HAP-1 (cell line): ENCODE data around the gene BCL10.
A peak's percentile ranks its signal among the peaks of the same experiment; 100 is the strongest.

ENCODE experiments used
- DNase-seq, 2 experiments: peaks; one replicate each; pipeline ENCODE4 v3.0.0-alpha.2; 2016 to 2020; ENCODE audit warnings: low spot score in 2 of 2
- H3K27me3 ChIP-seq: fragments of 250-450 bp; sonication (Bioruptor Pico); 2 replicates; pipeline ENCODE4 v1.5.1; 2020; ENCODE audit warnings: low read depth, mild to moderate bottlenecking, moderate library complexity
- H3K36me3 ChIP-seq: fragments of 250-450 bp; sonication (Bioruptor Pico); replicated peaks from 2 replicates; pipeline ENCODE4 v1.5.1; 2020; ENCODE audit warnings: mild to moderate bottlenecking
- H3K4me1 ChIP-seq: fragments of 250-450 bp; sonication (Bioruptor Pico); 2 replicates; pipeline ENCODE4 v1.5.1; 2020; ENCODE audit warnings: mild to moderate bottlenecking
- H3K4me3 ChIP-seq: fragments of 250-450 bp; sonication (Bioruptor Pico); 2 replicates; pipeline ENCODE4 v1.5.1; 2020; ENCODE audit warnings: mild to moderate bottlenecking, moderate library complexity
- H3K9me3 ChIP-seq: fragments of 250-450 bp; sonication (Bioruptor Pico); 2 replicates; pipeline ENCODE4 v1.5.1; 2020; ENCODE audit warnings: mild to moderate bottlenecking, moderate library complexity
- in situ Hi-C: fragments of 300-500 bp; cut with MboI; formaldehyde crosslinking; loops from 3 replicates; pipeline ENCODE4 v1.14.3; 2020; ENCODE audit warnings: low sequenced_read_pairs, inconsistent platforms, mixed read lengths

BCL10 gene

DNA sequence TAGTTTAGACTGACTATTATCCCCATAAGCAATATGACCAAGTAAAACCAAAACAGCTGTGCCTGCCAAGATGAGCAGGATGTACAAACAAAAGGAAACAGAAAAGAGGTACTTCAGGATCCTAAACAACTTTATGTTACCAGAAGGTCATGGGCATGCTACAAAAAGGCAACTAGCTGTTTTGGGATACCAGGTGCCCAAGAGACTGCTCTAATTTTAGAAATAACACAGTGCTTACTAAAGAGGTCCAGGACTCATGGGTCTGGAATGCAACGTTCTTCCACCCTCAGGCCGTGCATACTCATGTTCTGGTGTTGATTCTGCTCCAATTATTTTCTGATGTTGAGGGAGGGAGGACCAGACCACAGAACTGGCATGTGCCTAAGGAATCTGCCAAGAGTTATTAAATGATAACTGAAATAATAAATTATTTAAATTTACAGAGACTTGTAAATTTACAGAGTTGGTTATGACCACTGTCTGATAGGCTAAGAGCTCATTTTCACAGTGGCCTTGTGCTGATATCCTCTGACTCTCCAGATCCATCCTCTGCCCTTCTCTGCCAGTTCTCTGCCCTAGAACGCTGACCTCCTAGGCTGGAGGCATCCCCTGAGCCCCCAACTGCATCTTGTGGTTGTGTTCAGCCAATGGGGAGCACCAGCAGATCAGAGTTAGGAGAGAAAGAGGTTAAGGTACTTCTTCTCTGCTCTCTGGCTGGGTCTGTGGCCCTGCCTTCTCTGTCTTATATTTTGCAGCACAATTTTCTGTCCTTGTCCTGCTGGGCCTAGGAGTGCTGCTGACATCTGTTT lies 37.7 kb upstream of the BCL10 start:
- peaks cover 8% of the 10 kb centered on the region for H3K4me1 ChIP-seq
- no peak for DNase-seq
- no peaks in the 10 kb centered on the region for H3K36me3 ChIP-seq
- in situ Hi-C loops, result loop anchor here (25.0 kb wide), 1 partner anchor 698 kb away; no protein-coding TSS in a partner anchor
- no peaks in the 10 kb centered on the region for H3K9me3 ChIP-seq
- no peak overlapping the region for H3K4me3 ChIP-seq
- no peaks in the 10 kb centered on the region for H3K27me3 ChIP-seq

DNA sequence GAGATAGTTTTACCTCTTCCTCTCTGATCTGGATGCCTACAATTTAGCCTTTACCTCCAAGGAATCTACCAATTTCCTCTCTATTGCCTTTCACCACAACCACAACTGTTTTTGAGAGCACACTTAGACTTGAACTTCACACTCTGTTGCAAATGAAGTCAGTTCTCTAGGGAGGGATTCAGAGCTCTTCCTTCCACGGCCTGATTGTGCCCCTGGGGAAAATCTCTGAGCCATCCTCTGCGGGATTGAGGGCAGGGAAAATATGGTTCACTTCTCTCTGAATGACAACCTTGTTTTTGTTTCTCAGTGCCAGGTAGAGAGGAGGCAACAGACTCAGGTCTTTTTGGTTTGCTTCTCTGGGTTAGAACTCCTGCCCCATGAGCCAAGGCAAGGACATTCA lies 35.4 kb upstream of the BCL10 start:
- Histone ChIP-seq H3K36me3 (no peaks in the 10 kb centered on the region), H3K4me3 (no peak overlapping the region), H3K27me3 (no peaks in the 10 kb centered on the region), H3K9me3 (no peaks in the 10 kb centered on the region), H3K4me1 (peaks cover 13% of the 10 kb centered on the region)
- DNase-seq, result no peak
- in situ Hi-C loops, result loop anchor here (25.0 kb wide), 1 partner anchor 700 kb away; no protein-coding TSS in a partner anchor

DNA sequence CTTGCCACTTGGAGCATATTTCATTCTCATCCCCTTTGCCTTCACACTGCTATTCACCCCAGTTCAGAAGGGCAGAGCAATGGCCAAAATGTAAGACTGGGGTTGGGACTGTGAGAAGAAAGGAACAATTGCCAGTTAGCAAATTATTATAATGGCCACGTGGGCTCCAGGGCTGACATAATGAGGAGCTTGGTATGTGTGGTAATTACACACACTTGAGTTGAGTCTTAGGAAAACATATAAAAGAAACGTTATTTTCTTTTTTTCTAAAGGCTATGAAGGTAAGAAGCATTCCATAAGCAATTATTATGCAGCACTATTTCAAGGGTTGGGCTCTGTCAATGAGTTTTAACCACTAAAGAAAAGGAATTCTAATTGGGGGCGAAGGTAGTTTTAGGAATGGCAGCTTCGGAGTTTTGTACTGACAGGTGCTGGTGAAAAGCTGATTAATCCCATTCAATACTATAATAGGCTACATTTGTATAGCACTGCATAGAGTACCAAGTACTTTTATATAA lies 32.5 kb upstream of the BCL10 start:
- Histone ChIP-seq H3K27me3 (no peaks in the 10 kb centered on the region), H3K9me3 (no peaks in the 10 kb centered on the region), H3K4me1 (peaks cover 13% of the 10 kb centered on the region), H3K4me3 (no peak overlapping the region; the same call in 1 of the 2 replicates), H3K36me3 (no peaks in the 10 kb centered on the region)
- in situ Hi-C loops, result loop anchor here (5.0 to 25.0 kb wide), 4 partner anchors 88 to 703 kb away; no protein-coding TSS in a partner anchor
- DNase-seq, result peak; percentile 76 to 98

DNA sequence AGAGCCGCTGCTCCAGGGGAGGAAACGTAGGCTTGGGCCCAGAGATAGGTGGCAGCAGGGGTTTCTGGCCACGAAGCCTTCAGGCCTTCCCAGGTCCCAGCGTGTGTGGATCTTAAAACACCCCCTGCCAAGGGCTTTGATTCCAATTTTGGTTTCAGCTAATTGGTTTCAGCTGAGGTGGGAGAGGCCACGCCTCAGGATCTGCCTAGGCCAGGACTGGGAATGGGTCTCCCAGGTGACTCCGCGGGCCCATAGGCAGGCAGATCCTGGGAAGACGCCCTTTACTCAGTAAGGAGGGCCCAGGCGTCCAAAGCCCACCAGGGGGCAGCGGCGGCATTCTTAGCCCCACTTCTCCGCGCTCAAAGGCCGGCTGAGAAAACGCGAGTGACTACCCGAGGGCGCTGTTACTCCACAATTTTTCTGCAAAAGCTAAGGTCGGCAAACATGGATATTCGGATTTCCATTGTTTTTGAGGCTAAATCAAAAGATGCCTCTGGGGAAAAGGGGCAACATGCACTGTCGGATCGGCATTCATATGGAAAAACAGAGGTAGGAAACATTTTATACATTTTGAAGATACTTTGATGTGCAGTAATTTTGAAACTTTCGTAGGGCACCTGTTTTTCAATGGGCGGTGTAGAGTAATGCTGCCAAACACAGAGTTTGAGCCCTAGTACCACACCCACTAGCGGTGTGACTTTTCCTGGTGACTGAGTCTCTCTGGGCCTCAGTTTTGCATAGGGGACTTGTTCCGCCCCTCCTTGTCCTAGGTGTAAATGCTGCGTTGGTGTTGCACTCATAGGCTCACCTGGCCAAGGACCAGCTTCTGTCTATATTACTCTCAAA lies 31.8 kb upstream of the BCL10 start:
- in situ Hi-C loops, result loop anchor here (5.0 to 25.0 kb wide), 4 partner anchors 89 to 704 kb away; no protein-coding TSS in a partner anchor
- peaks cover 13% of the 10 kb centered on the region for H3K4me1 ChIP-seq
- H3K4me3 ChIP-seq, result peak overlapping the region; percentile 3
- no peaks in the 10 kb centered on the region for H3K36me3 ChIP-seq
- no peaks in the 10 kb centered on the region for H3K27me3 ChIP-seq
- peak; percentile 92 to 96 for DNase-seq
- H3K9me3 ChIP-seq, result no peaks in the 10 kb centered on the region

DNA sequence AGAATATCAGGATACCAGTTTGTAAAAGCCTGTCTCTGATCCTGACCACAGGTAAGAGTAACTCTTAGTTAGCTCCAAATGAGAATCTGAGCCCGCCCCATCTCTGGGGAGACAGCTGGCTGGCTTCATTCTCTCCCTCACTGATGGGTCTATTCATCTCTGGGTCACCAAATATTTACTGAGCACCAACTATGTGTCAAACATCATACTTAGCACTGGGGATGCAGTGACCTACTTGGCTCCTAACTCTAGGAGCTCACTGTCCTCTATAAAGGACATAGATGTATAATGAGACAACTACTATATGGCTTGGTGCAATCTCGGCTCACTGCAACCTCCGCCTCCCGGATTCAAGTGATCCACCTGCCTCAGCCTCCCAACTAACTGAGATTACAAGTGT lies 29.8 kb upstream of the BCL10 start:
- H3K4me1 ChIP-seq, result peaks cover 13% of the 10 kb centered on the region
- no peaks in the 10 kb centered on the region for H3K9me3 ChIP-seq
- in situ Hi-C loops, result loop anchor here (5.0 to 25.0 kb wide), 4 partner anchors 91 to 706 kb away; no protein-coding TSS in a partner anchor
- DNase-seq, result no peak
- H3K4me3 ChIP-seq, result no peak overlapping the region
- no peaks in the 10 kb centered on the region for H3K36me3 ChIP-seq
- H3K27me3 ChIP-seq, result no peaks in the 10 kb centered on the region

DNA sequence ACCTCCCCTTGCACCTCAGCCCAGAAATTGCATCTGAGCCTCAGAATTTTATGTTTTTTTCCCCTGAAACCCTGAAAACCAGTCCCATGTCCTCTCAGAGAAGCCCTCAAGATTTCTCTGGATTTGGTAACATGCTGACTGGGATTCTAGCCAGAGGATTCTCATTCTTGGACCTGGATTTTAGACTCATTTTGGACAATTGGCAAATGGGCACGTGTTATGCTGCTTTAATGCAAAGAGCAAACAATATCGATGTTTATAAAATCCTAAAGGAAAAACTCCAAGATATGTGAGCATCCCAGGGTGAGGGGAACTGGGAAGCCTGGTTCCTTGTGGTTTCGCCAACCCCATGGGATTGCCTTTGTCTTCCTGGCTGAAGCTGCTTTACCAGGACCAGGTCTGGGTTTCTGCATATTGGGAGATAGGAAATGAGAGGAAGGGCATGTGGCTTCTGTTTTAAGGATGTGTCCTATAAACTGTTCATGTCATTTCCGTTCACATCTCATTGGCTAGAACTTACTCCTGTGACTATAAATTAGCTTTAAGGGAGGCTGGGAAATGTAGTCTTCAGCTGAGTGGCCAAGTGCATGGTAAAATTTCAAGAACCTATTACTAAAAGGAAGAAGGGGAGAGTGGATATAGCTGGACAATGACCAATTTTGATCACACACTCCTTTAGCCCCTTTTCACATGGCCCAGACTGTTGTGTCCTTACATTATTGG lies 27.2 kb upstream of the BCL10 start:
- Histone ChIP-seq H3K27me3 (no peaks in the 10 kb centered on the region), H3K4me3 (no peak overlapping the region), H3K36me3 (no peaks in the 10 kb centered on the region), H3K9me3 (no peaks in the 10 kb centered on the region), H3K4me1 (peaks cover 4% of the 10 kb centered on the region)
- no peak for DNase-seq
- in situ Hi-C loops, result loop anchor here (25.0 kb wide), 1 partner anchor 709 kb away; no protein-coding TSS in a partner anchor

DNA sequence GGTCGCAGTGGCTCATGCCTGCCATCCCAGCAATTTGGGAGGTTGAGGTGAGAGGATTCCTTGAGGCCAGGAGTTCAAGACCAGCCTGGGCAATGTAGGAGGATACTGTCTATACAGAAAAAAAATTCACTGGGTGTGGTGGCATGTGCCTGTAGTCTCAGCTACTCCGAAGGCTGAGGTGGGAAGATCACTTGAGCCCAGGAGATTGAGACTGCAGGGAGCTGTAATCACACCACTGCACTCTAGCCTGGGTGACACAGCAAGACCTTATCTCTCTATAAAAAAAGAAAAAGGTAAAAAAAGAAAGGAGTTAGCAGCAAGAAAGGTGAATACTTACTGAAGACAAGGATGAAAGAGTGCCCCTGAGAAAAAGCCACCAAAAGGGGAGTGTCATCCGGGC lies 23.7 kb upstream of the BCL10 start:
- in situ Hi-C loops, result loop anchor here (25.0 kb wide), 1 partner anchor 712 kb away; no protein-coding TSS in a partner anchor
- no peak for DNase-seq

DNA sequence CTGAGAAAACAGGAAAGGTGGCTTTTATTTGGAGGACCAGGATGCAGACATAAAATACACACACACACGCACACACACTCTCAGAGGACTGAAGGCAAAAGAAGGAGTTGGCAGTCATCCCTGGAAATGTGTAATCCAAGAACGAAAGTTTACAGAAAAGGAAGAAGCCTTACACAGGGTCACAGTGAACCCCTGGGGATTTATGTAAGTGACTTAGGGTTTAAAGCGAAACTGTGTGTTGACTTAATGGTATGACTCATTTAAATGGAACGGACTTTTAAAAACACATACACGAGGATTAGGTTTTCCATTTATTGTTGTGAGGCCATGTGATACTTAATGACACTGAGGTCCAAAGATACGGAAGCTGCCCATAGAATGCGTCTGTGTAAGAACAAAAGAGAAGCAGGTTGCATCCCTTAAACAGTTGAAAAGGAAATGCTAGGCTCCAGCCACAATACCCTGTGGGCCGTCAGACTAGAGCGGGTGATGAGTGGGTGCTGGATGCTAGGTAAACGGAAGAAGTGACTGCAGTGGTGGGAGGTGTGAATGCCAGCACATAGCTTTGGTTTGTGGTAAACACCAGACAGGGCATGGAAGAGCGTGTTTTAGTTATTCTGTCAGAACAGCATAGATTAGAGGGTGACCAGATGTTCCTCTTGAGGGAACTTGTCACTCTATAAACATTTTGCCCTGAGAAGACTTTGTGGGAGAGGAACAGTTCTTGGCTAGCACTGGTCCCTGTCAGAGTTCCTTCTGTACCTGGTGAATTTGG lies 21.6 kb upstream of the BCL10 start:
- Histone ChIP-seq H3K27me3 (no peaks in the 10 kb centered on the region), H3K9me3 (no peaks in the 10 kb centered on the region), H3K4me1 (peaks cover 9% of the 10 kb centered on the region), H3K36me3 (no peaks in the 10 kb centered on the region), H3K4me3 (no peak overlapping the region)
- in situ Hi-C loops, result no loop called here
- peak; percentile 66 to 92 for DNase-seq

More for the DNA sequence above, 23.7 kb upstream of the BCL10 start:
- peaks cover 9% of the 10 kb centered on the region for H3K4me1 ChIP-seq
- no peak overlapping the region for H3K4me3 ChIP-seq
- H3K36me3 ChIP-seq, result no peaks in the 10 kb centered on the region
- no peaks in the 10 kb centered on the region for H3K27me3 ChIP-seq
- H3K9me3 ChIP-seq, result no peaks in the 10 kb centered on the region

DNA sequence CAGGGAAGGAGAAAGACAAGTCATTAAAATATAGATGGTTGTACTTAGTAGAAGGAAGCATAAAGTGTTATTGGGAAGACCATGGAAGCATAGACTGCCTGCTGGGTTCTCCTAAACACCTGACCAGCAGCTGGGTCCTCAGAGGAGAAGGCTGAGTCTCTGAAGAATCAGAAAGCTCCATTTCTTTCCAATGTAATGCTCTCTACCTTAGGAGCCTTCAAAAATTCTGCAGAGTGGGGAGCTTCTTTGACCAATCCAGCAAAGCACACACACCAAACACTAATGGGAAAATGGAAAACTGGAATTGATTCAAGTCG lies 21.1 kb upstream of the BCL10 start:
- Histone ChIP-seq H3K4me1 (peaks cover 9% of the 10 kb centered on the region), H3K27me3 (no peaks in the 10 kb centered on the region), H3K36me3 (no peaks in the 10 kb centered on the region), H3K9me3 (no peaks in the 10 kb centered on the region), H3K4me3 (no peak overlapping the region)
- no peak for DNase-seq
- in situ Hi-C loops, result no loop called here

DNA sequence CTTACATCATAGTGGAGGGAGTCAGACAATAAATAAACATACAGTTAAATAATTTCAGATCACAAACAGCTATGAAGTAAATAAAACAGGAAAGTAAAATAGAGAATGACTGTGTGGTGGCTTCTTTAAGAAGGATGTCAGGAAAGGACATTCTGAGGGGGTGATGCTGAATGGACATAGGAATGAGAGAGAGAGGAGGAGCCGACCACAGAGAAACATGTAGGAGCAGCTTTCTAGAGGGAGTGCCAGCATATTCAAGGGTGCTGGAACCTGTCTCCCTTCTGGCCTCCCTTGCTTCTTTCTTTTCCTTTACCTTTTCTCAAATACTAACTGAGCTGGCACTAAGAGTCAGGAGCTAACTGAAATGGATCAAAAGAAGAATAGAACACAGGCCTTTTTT lies 20.5 kb upstream of the BCL10 start:
- Histone ChIP-seq H3K4me1 (peaks cover 9% of the 10 kb centered on the region), H3K27me3 (no peaks in the 10 kb centered on the region), H3K4me3 (no peak overlapping the region), H3K36me3 (no peaks in the 10 kb centered on the region), H3K9me3 (no peaks in the 10 kb centered on the region)
- no peak for DNase-seq
- in situ Hi-C loops, result no loop called here

DNA sequence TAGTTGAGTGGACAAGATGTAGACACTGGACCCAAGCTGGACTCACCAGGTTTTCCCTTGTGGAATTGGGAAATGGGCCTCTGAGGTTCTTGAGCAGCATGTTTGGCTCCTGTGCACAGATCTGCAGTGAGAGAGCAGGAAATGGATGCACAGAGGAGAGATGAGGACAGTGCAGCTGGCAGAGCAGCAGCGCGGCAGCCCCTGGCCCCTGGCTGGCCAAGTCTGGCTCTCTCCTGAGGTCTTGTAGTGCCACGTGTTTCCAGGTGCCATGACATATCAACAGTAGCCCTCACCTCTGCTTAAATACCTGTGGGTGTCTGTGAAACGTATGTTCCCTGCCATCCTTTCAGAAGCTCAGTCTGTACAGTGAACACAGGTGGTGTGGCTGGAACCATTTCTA lies 19.2 kb upstream of the BCL10 start:
- H3K4me1 ChIP-seq, result peaks cover 9% of the 10 kb centered on the region
- in situ Hi-C loops, result no loop called here

DNA sequence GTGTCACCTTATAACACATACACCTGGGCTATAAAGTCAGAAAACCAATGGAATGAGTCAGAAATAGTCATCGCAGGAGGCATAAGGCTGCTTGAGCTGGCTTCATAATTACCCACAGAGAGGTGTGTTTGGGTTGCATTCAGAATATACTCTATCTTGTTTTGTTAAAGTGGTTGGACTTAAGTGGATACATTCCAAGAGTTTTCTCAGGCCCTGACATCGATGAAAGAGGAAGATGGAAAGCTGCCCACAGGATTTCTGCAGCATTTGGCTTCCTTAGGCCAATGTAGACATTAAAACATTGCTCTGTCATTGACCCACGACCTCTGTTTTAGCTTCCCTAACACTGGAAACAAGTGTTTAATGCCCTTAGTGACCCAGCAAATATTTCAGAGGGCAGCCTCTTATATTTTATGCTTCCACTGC lies 18.6 kb upstream of the BCL10 start:
- H3K9me3 ChIP-seq, result no peaks in the 10 kb centered on the region
- H3K27me3 ChIP-seq, result no peaks in the 10 kb centered on the region
- no peaks in the 10 kb centered on the region for H3K36me3 ChIP-seq
- H3K4me3 ChIP-seq, result no peak overlapping the region
- DNase-seq, result no peak
- in situ Hi-C loops, result no loop called here
- peaks cover 9% of the 10 kb centered on the region for H3K4me1 ChIP-seq

More for the DNA sequence above, 19.2 kb upstream of the BCL10 start:
- Histone ChIP-seq H3K9me3 (no peaks in the 10 kb centered on the region), H3K4me3 (no peak overlapping the region), H3K36me3 (no peaks in the 10 kb centered on the region), H3K27me3 (no peaks in the 10 kb centered on the region)
- DNase-seq, result no peak

DNA sequence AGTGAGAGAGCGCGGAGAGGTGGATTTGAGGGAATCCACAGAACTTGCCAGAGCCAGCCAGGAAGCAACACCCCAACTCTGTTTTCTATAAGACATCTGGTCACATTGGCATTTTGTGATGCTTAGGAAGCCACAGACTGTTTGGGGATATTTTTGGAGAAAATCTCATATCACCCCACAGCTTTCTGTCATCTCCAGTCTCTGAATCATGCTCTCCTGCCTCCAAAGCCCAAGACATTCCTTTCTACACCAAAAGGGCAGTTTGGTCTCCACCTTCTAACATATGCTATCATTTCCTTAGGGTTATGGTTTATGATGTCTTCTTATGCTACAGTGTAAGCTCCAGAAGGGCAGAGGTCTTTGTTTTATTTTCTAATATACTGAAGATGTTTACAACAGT lies 14.4 kb upstream of the BCL10 start:
- Histone ChIP-seq H3K27me3 (no peaks in the 10 kb centered on the region), H3K36me3 (no peaks in the 10 kb centered on the region), H3K9me3 (no peaks in the 10 kb centered on the region), H3K4me3 (no peak overlapping the region), H3K4me1 (no peaks in the 10 kb centered on the region)
- DNase-seq, result no peak
- in situ Hi-C loops, result no loop called here
